Nephron progenitor cell (in vitro differentiated cells): ENCODE data around the gene KLRD1.
"Not testable (repeated sequence)": the region's sequence is repeated elsewhere in the genome, so short reads cannot be mapped to it uniquely, and the experiment has no call there.

Experiments used
- DNase-seq: peaks from one replicate; pipeline ENCODE4 v3.0.0; 2021
- H3K27ac Mint-ChIP-seq: 2 replicates; pipeline ENCODE4 v1.8.0; 2021; ENCODE audit warnings: mild to moderate bottlenecking, moderate library complexity, mixed read lengths
- H3K27me3 Mint-ChIP-seq: 2 replicates; pipeline ENCODE4 v1.8.0; 2021; ENCODE audit warnings: mild to moderate bottlenecking, low read depth, mixed read lengths; ENCODE audit not compliant: poor library complexity
- H3K36me3 Mint-ChIP-seq: 2 replicates; pipeline ENCODE4 v1.8.0; 2021; ENCODE audit warnings: low read depth, mixed read lengths
- H3K4me1 Mint-ChIP-seq: 2 replicates; pipeline ENCODE4 v1.8.0; 2021; ENCODE audit warnings: mixed read lengths
- H3K4me3 Mint-ChIP-seq: 2 replicates; pipeline ENCODE4 v1.8.0; 2021; ENCODE audit warnings: mild to moderate bottlenecking, moderate library complexity, mixed read lengths
- H3K9me3 Mint-ChIP-seq: 2 replicates; pipeline ENCODE4 v1.8.0; 2021; ENCODE audit warnings: mild to moderate bottlenecking, moderate library complexity, mixed read lengths
- CTCF ChIP-seq: fragments of 200-600 bp; sonication (generic); IDR thresholded peaks from 2 replicates; pipeline ENCODE4 v1.5.0; 2021; ENCODE audit warnings: antibody characterized with exemption

Gene KLRD1

DNA sequence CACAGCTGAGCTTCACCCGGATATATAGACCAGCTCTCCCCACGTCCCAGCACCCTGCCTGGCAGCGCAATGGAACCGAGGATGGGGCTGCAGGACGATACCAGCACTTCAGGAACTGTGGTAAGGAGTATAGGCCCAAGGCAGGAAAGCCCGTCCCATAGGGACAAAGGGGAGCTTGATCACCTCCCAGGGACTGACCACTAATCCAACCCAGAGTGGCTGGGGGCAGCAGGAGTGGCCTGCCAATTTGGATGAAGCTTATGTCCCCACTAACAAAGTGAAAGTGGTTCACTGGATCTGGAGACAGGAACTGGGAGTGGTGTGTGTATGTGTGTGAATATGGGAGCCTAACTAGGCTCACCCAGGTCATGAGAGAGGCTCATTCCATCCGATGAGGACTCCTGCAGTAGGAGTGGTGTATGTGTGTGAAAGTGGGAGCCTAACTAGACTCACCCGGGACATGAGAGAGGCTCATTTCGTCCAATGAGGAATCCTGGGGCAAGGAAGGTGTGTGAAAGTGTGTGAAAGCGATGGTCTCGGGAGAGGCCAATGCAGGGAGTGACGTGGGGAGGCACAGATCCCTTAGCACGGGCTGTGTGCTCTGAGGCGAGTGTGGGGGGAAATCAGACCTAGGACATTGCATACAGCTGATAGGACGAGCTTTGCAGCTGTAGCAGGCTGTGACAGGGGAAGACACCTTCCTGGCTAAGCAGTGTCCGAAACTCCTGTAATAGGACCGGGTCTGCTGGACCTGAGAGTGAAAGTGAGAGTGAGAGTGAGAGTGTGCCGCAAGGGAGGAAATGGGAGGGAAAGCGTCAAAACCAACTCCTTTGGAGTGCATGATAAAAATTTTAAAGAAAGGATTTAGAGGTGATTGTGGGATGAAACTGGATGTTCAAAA, 56.5 kb downstream of the KLRD1 start:
- Mint-ChIP-seq H3K27ac (no peak overlapping the region), H3K27me3 (peaks cover 6% of the 10 kb centered on the region), H3K36me3 (peaks cover 19% of the 10 kb centered on the region), H3K4me3 (no peak overlapping the region), H3K4me1 (peaks cover 30% of the 10 kb centered on the region), H3K9me3 (peaks cover 29% of the 10 kb centered on the region)
- no peak for TF ChIP-seq CTCF
- DNase-seq = no peak

- no peak overlapping the region for H3K27ac Mint-ChIP-seq
- DNase-seq = no peak
- H3K4me1 Mint-ChIP-seq = peaks cover 36% of the 10 kb centered on the region
- no peak overlapping the region for H3K4me3 Mint-ChIP-seq
- TF ChIP-seq CTCF = no peak
- peaks cover 26% of the 10 kb centered on the region for H3K9me3 Mint-ChIP-seq
- peaks cover 16% of the 10 kb centered on the region for H3K36me3 Mint-ChIP-seq
- peaks cover 7% of the 10 kb centered on the region for H3K27me3 Mint-ChIP-seq
Observed at GRCh38 chr12:10364815-10365622, 57.3 kb downstream of the KLRD1 start.

- H3K36me3 Mint-ChIP-seq = peaks cover 12% of the 10 kb centered on the region
- peaks cover 26% of the 10 kb centered on the region for H3K9me3 Mint-ChIP-seq
- no peak for DNase-seq
- TF ChIP-seq CTCF = no peak
- H3K27me3 Mint-ChIP-seq = peaks cover 5% of the 10 kb centered on the region
- no peak overlapping the region for H3K4me3 Mint-ChIP-seq
- H3K4me1 Mint-ChIP-seq = peaks cover 38% of the 10 kb centered on the region
- H3K27ac Mint-ChIP-seq = no peak overlapping the region
Observed at GRCh38 chr12:10365696-10366405, 58.2 kb downstream of the KLRD1 start.

- Mint-ChIP-seq H3K9me3 (peaks cover 25% of the 10 kb centered on the region), H3K27ac (no peak overlapping the region), H3K4me1 (peaks cover 39% of the 10 kb centered on the region), H3K36me3 (peaks cover 10% of the 10 kb centered on the region), H3K27me3 (peaks cover 5% of the 10 kb centered on the region), H3K4me3 (no peak overlapping the region)
- TF ChIP-seq CTCF = no peak
- DNase-seq = no peak
Observed at GRCh38 chr12:10366875-10367274, 59.2 kb downstream of the KLRD1 start.

DNA sequence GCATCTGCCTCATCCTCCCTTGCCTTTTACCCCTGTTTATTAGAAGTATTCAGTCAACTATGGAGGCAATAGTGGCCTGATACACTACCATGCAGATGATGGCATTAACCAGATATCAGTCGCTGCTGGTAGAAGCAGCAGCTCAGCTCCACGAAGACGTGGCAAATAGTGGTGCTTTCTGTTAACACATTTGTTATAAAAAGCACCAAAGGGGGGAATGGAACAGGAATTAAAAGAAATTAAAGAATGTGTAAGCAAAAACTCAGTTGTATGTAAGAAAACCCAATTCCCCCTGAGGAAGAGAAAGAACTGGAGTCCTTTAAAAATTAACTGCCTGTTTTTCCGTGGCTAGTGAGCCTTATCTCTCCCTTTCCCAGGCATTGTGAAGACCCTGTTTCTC, 60.0 kb downstream of the KLRD1 start:
- Mint-ChIP-seq H3K27ac (peak overlapping the region; percentile 90), H3K36me3 (peaks cover 10% of the 10 kb centered on the region), H3K4me1 (peaks cover 48% of the 10 kb centered on the region), H3K9me3 (peaks cover 26% of the 10 kb centered on the region)
- not testable (repeated sequence) for H3K27me3 Mint-ChIP-seq, H3K4me3 Mint-ChIP-seq, DNase-seq
